Umbilical cord (tissue), 2 donors: ENCODE measurements around the gene TEAD3. TPM values are rescaled to one million over a fixed set of nuclear protein-coding genes. Genes with fewer than 3 reads are reported as not detected.

ENCODE experiments used
- DNase-seq: peaks from one replicate; pipeline ENCODE4 v3.0.0-alpha.2; 2015; ENCODE audit warnings: low spot score
- total RNA-seq: library from RNA; depleted of rRNA; stranded (reverse); fragments of >200 nt; gene quantifications from one replicate; pipeline ENCODE4 v1.2.3, GENCODE V29; 2014; ENCODE audit warnings: low replicate concordance; ENCODE audit not compliant: insufficient read depth

The TEAD3 gene
- total RNA-seq, 1 donor from 2014 or later: 12.0 TPM

DNA sequence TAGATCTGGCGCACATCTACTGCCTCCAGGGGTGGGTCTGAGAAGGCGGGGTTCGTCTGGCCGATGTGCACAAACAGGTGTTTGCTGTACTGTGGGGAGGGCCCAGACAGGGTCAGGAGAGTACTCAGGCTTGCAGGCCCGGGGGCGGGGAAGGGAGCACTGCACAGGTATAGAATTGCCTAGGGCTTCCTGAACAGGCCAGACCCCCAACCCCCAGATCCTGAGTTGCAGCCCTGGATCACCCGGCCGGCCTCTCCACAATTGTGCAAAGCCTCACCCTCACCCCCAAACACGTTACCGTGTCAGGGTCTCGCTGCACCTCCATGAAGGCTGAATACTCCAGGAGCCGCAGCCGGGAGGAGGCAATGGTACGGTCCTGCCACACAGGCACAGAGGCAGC, 20.9 kb downstream of the TEAD3 start:
- no peak for DNase-seq

GRCh38 chr6:35475573-35475972, 21.3 kb downstream of the TEAD3 start:
- DNase-seq: no peak

DNA sequence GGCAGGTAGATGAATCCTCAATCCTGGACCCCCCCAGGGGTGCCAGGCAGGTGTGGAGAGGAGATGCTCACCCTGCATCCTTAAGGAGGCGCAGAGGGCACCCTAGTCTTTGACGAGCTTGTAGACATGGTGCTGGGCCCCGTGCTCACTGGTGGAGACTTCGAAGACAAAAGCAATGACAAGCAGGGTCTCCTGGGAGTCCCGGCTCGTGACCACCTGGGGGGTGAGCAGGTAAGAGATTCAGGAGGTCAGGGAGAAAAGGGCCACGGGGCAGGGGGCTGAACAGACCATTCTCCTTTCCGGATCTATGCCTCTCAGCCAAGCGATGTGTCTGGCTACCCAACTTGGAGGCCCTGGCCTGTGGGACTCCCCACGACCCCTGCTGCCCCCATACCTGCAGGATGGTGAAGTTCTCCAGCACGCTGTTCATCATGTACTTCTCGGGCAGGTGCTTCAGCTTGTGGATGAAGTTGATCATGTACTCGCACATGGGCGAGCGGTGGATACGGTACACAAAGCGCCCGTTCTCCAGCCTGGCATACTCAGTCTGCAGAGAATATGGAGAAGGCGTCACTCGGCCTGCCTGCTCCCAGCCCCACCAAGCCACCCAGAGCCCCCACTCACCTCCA, 21.8 kb downstream of the TEAD3 start:
- DNase-seq: no peak

- no peak for DNase-seq
Measured at GRCh38 chr6:35474131-35474941, 22.5 kb downstream of the TEAD3 start.

GRCh38 chr6:35473850-35474130, 23.1 kb downstream of the TEAD3 start:
- no peak for DNase-seq

DNA sequence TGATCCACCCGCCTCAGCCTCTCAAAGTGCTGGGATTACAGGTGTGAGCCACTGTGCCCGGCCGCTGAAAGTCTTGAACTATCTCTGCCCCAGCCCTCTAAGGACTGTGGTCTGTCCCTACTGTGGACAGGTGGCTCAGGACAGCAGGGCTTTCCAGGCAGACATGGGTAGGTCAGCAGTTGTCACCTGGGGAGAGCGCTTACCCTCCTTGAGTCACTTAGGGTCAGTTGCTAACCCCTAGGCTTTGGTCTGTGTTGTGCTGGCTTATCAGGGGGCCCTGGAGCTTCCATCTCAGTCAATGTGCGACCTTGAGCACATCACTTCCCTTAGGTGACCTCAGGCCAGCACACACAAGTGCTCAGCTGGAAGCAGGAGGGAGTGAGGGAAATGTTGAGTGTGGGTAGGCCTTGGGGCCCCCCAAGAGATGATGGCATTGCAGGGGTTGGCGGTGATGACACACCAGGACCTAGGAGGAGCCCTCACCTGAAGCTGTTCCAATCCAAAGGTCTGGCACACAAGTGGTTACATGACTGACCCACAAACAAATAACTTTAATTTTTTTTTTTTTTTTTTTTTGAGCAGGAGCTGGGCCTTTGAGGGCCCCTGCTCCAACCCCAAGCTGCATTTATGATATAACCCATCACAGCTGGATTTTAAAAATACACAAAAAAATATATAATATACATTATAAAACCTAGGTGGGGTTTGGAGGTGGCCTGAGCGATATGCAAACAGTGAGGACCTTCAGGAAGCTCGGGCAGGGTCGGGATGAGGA, 23.6 kb downstream of the TEAD3 start:
- DNase-seq: no peak

DNA sequence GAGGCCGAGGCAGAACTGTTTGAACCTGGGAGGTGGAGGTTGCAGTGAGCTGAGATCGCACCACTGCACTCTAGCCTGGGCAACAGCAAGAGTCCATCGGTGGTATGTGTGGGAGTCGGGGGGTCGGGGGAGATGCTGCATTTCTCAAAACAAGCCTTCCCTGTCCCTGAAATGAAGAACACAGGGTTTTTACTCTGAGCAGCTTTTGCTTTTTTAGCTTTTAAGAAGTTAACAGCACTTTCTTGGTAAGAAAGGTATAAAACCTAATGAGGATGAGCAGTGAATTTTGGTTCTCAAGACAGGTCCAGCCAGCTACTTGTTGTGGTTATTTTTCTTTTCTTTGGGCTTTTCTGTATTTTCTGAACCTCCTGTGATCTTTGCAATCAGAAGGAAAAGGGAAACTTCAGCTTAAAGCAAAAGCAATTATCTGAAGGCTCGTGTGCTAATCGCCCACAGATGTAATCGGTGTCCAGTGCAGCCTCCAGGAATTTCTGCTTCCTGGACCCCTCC, 25.0 kb downstream of the TEAD3 start:
- no peak for DNase-seq

DNA sequence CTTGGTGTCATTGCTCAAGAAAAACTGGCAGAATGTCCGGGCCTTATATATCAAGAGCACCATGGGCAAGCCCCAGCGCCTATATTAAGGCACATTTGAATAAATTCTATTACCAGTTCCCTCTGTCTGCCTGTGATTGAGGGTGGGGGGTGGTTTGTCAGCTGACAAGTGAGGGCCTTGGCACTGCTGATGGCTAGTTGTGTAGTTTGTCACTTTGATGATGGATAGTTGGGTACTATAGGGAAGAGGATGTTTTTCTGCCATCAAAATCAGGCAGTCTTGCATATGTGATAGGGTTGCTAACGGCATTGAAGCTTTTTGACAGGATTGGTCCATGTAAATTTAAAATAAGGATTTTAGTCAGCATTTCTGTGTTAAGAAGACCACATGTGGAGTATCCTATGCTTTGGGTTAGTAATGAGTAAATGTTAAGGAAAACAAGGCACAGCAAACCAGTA, 26.2 kb downstream of the TEAD3 start:
- DNase-seq: no peak

- DNase-seq: peak; percentile 23
Measured at GRCh38 chr6:35469751-35470662, 26.9 kb downstream of the TEAD3 start.

DNA sequence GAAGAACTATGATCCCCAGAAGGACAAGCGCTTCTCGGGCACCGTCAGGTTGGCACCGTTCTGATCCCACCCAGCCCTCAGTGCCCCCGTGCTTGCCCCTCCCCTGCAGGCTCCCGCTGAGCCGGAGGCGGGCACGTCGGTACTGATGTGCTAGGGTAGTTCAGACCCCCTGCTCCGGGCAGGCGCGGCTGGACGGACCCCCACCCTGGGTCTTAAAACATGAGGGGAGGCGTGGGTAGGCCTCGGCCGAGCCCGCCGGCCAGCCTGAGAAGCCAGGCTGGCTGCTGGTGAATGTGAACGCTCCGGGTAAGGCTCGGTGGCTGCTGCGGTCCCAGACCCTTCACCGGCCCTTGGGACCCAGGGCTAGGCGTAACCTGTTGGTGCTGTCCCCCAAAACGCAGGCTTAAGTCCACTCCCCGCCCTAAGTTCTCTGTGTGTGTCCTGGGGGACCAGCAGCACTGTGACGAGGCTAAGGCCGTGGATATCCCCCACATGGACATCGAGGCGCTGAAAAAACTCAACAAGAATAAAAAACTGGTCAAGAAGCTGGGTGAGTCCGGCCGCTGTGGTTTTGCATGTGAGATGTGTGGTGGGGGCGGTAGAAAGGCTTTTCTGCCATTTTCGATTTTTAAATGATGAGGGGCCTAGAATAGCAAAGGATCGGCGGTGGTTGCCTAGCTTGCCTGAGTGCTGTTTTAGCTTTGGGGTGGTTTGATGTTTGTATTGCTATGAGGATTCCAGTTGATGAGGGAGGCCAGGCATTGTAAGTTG, 27.7 kb downstream of the TEAD3 start:
- peak; percentile 32 for DNase-seq

DNA sequence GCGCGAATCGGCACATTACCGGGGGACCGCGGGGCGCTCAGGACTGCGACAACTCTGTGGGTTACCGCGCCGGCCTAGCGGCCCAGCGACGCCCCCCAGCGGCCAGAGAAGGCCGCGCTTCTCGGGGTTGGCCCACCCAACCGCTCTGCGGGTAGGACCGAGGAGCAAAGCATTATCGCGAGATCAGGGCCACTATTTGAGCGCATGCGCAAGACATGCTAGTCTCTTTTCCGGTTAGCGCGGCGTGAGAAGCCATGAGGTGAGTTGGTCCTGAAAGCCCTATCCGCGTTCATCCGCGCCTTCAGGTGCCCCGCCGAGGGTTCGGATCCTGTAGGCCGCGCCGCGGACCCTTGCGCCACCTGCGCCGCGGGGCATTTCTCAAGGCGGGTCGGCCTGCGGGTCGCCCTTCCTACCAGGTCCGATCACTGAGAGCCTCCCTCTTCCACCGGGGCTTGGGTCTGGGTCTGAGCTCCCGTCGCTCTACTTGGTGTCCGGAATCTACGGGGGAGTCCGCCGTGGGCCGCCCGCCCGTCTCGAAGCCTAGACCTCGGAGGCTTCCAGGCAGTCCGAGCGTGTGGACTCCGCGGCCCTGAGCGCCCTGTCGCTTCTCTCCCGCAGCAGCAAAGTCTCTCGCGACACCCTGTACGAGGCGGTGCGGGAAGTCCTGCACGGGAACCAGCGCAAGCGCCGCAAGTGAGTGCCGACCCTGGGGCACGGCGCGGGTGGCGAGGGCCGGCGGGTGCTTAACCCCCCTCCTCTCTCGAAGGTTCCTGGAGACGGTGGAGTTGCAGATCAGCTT, 28.5 kb downstream of the TEAD3 start, which contains the start of gene RPL10A:
Gene RPL10A (plus strand): TSS at position 221 of the 799 bp plus-strand sequence. CDS start 34 bp downstream, at position 255.
- peak; percentile 98 for DNase-seq

DNA sequence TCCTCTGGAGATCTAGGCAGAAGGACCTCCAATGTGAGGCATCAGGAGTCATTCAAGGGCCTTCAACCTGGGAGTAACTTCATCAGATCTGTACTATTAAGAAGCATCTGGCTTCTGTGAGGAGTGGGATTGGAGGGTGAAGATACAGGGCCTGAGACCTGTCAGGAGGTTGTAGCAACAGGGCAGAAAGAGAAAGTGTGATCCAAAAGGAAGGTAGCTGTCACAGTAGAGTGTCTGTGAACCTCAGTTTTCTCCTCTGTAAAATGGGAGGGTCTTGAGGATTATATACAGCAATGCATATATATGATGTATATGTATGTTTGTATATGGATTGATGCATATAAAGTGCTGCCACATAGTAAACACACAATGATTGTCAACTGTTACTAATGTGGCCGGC, 31.2 kb downstream of the TEAD3 start:
- no peak for DNase-seq

- DNase-seq: no peak
Measured at GRCh38 chr6:35463292-35463691, 33.6 kb downstream of the TEAD3 start.

- no peak for DNase-seq
Measured at GRCh38 chr6:35461270-35461669, 35.6 kb downstream of the TEAD3 start.

- no peak for DNase-seq
Measured at GRCh38 chr6:35457907-35458306, 39.0 kb downstream of the TEAD3 start.

- peak; percentile 43 for DNase-seq
Measured at GRCh38 chr6:35454391-35455110, 42.3 kb downstream of the TEAD3 start.

DNA sequence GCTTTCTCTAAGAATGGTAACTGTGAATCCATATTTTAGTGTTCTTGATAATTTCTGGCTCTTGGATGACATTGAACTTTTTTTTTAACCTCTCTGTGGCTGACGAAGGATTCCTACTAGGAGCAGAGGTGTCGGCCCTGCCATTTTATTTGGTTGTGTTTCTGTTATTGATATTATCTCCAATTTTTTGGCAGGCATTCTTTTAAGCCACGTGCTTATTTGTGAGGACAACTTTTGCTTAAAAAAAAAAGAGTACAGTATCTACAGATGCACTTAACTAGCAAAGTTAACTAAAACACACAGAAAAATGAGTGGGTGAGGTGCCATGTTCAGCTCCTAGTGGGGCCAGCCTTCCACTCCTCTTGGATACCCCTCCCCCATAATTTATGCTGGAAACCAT, 43.6 kb downstream of the TEAD3 start:
- peak; percentile 30 for DNase-seq

GRCh38 chr6:35452183-35453090, 44.4 kb downstream of the TEAD3 start, which contains the start of gene FANCE:
Gene FANCE, plus strand, starts transcription at chr6:35452338. Its CDS starts 208 bp downstream, at chr6:35452546.
- peak; percentile 92 for DNase-seq
